Thyroid gland (tissue), 4 donors: ENCODE data around the gene STAC3. TPM values are rescaled to one million over a fixed set of nuclear protein-coding genes. Genes with fewer than 3 reads are reported as not detected.

Experiments used
- DNase-seq, 2 donors: peaks; one replicate each; pipeline ENCODE4 v3.0.0-alpha.2; 2019
- H3K27ac ChIP-seq, 3 donors: fragments of 200-600 bp; sonication (generic); 1 replicate in 2 of 3; 2 replicates in 1 of 3; pipeline ENCODE4 v1.5.1; 2016 to 2019; ENCODE audit warnings: mild to moderate bottlenecking in 1 of 3, moderate library complexity in 1 of 3
- H3K27me3 ChIP-seq: fragments of 200-600 bp; sonication (generic); one replicate; pipeline ENCODE4 v1.5.1; 2019
- H3K36me3 ChIP-seq, 2 donors: fragments of 200-600 bp; sonication (generic); one replicate each; pipeline ENCODE4 v1.5.1; 2016 to 2019
- H3K4me1 ChIP-seq, 2 donors: fragments of 200-600 bp; sonication (generic); one replicate each; pipeline ENCODE4 v1.5.1; 2017 to 2019
- H3K4me3 ChIP-seq, 3 donors: fragments of 200-600 bp; sonication (generic); replicated peaks in 1 of 3; 1 replicate in 2 of 3; 2 replicates in 1 of 3; pipeline ENCODE4 v1.5.1; 2016; ENCODE audit warnings: mild to moderate bottlenecking in 1 of 3
- H3K9me3 ChIP-seq: fragments of 200-600 bp; sonication (generic); one replicate; pipeline ENCODE4 v1.5.1; 2017
- CTCF ChIP-seq, 6 experiments: fragments of 200-600 bp in 3 of 6; fragments of 450-650 bp in 3 of 6; sonication (generic) in 3 of 6; IDR thresholded peaks; one replicate each; pipeline ENCODE4 v1.5.1; 2016 to 2019; ENCODE audit warnings: antibody characterized with exemption in 6 of 6, mild to moderate bottlenecking in 2 of 6, inconsistent platforms in 1 of 6, moderate library complexity in 1 of 6
- POLR2A ChIP-seq, 2 donors: fragments of 450-650 bp; IDR thresholded peaks; one replicate each; pipeline ENCODE4 v1.6.1; 2017; ENCODE audit warnings: antibody characterized with exemption in 2 of 2, mild to moderate bottlenecking in 2 of 2, moderate library complexity in 1 of 2
- WGBS, 2 donors: methylation state at CpG; one replicate each; pipeline ENCODE4 v1.1.5; 2017; 5-methylcytosine and 5-hydroxymethylcytosine counted together
- intact Hi-C: fragments of 100-400 bp; cut with DNase I; formaldehyde crosslinking; loops from one replicate; pipeline ENCODE4 v1.15.1; 2023
- total RNA-seq, 4 donors: library from RNA; depleted of rRNA; stranded (reverse); fragments of >200 nt; gene quantifications; one replicate each; pipeline ENCODE4 v1.2.3, GENCODE V29; 2016

The STAC3 gene
- total RNA-seq, 4 donors from 2014 or later, result 0.88 to 7.3 (median 3.0) TPM; not detected in 1

- no peak for DNase-seq
- Histone ChIP-seq H3K36me3 (peaks cover 11 to 14% of the 10 kb centered on the region in 2 donors), H3K4me3 (peak overlapping the region in 1 of 3 donors; percentile 25), H3K27me3 (peaks cover 30% of the 10 kb centered on the region), H3K9me3 (no peaks in the 10 kb centered on the region), H3K4me1 (peaks cover 23 to 52% of the 10 kb centered on the region in 2 donors), H3K27ac (no peak overlapping the region)
- intact Hi-C loops, result no loop called here
- TF ChIP-seq POLR2A (IDR thresholded peaks at IDR 0.05) (no peak), CTCF (IDR thresholded peaks at IDR 0.05) (no peak)
- 5% methylated on average over 41 to 51 of the region's 63 CpGs for WGBS, 2 donors
These were observed 12.8 kb downstream of the STAC3 start for GRCh38 chr12:57237932-57238853.

DNA sequence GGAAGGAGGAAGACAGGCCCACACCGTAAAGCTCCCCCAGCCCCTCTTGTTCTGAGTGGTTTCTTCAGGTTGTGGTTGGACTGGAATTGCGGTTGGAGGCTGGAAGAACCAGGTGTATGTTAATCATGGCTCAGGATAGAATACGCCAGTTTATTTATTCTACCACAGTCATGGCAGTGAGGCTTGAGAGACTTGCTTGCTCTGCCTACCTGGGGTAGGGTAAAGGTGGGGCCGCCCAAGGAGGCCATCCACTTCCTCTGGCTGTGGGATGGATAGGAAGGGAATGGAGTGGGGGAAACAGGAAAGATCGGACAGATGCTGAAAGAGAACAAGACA lies 13.4 kb downstream of the STAC3 start:
- Histone ChIP-seq H3K27ac (no peak overlapping the region), H3K4me1 (peaks cover 16 to 46% of the 10 kb centered on the region in 2 donors), H3K9me3 (no peaks in the 10 kb centered on the region), H3K36me3 (peaks cover 18 to 20% of the 10 kb centered on the region in 2 donors), H3K27me3 (peaks cover 26% of the 10 kb centered on the region), H3K4me3 (no peak overlapping the region)
- 32 to 45% methylated on average over 5 of the region's 5 CpGs for WGBS, 2 donors
- TF ChIP-seq POLR2A (IDR thresholded peaks at IDR 0.05) (no peak), CTCF (IDR thresholded peaks at IDR 0.05) (no peak)
- intact Hi-C loops, result no loop called here
- no peak for DNase-seq

GRCh38 chr12:57236925-57237595 lies 13.9 kb downstream of the STAC3 start:
- no peak for DNase-seq

DNA sequence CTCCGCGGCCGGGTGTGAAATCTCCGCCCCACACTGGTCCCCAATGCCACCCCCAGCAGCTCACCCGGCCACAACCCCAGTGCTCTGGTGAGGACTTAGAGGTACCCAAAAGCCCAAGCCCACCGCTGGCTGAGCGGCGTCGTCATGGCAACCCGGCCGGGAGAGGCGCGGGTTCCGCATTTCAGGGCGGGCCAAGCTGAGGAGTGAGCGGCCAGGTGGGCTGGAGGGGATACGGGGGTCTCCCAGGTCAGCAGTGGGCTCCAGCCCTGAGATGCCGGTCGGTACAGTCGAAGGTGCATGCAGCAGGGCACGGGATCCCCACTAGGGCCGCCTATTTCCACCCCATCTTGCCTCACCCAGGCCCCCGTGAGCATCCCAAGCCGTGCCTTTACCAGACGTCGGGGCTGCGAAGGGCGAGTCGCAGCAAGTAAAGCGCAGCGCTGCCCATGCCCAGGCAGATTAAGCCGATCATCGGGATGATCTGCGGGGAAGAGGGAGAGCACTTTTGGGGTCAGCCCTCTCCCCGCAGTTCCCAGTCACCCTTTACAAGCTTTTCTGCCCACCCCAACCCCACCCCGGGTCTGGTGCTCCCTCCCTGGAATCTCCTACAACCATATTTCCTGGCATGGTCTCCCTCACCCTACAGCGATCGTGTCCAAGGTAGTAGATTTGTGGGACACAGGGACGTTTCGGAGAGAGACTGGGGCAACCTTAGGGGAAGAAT lies 14.6 kb downstream of the STAC3 start:
- no peak overlapping the region for H3K4me3 ChIP-seq
- H3K9me3 ChIP-seq, result no peaks in the 10 kb centered on the region
- peaks cover 14 to 36% of the 10 kb centered on the region in 2 donors for H3K4me1 ChIP-seq
- intact Hi-C loops, result no loop called here
- TF ChIP-seq CTCF (IDR thresholded peaks at IDR 0.05), result no peak
- no peak for TF ChIP-seq POLR2A (IDR thresholded peaks at IDR 0.05)
- peaks cover 15% of the 10 kb centered on the region for H3K27me3 ChIP-seq
- peaks cover 23 to 26% of the 10 kb centered on the region in 2 donors for H3K36me3 ChIP-seq
- no peak overlapping the region for H3K27ac ChIP-seq
- 18 to 28% methylated on average over 13 to 34 of the region's 40 CpGs for WGBS, 2 donors
- DNase-seq, result no peak

More at GRCh38 chr12:57236925-57237595, 13.9 kb downstream of the STAC3 start:
- peaks cover 14 to 41% of the 10 kb centered on the region in 2 donors for H3K4me1 ChIP-seq
- no peak overlapping the region for H3K27ac ChIP-seq
- TF ChIP-seq CTCF (IDR thresholded peaks at IDR 0.05) (no peak), POLR2A (IDR thresholded peaks at IDR 0.05) (no peak)
- peaks cover 23 to 25% of the 10 kb centered on the region in 2 donors for H3K36me3 ChIP-seq
- intact Hi-C loops, result no loop called here
- no peak overlapping the region for H3K4me3 ChIP-seq
- H3K27me3 ChIP-seq, result peaks cover 22% of the 10 kb centered on the region
- H3K9me3 ChIP-seq, result no peaks in the 10 kb centered on the region
- WGBS, 2 donors, result 19 to 28% methylated on average over 8 of the region's 9 CpGs
